ENCODE data around the gene GID8.

Gene GID8

DNA sequence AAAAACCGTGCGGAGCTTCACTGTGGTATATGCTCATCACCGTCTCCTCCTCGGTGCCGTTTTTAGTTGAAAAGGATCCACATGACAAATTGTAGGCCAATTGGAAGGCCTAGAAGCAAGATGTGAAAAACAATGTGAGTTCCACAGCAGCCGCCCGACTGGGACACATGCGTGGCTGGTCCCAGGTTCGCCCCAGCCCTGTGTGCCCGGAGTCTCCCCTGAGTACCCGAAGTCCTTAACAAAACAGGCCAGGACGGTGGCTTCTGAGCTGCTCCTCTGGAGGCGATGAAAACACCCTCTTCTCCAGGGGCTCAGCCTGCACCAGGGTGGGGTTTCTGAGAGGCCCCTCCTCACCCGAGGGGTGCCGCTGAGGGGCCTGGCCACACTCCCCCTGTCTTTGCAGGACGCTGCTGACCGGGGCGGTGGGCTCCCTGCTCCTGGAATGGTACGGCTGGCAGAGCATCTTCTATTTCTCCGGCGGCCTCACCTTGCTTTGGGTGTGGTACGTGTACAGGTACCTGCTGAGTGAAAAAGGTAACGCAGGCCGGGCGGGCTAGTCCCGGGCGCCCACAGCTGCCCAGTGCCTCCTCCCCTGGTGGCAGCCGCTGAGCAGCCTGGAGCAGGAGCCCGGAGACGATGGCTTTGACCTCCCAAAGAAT, 24.4 kb downstream of the GID8 start:
- no peak overlapping the region for H3K27ac ChIP-seq
- no peak for TF ChIP-seq CTCF (conservative IDR thresholded peaks at IDR 0.05)

- no peak for TF ChIP-seq CTCF (conservative IDR thresholded peaks at IDR 0.05)
Observed at GRCh38 chr20:62962891-62963613, 25.1 kb downstream of the GID8 start.

GRCh38 chr20:62963614-62964397, 25.9 kb downstream of the GID8 start:
- no peak overlapping the region for H3K27ac ChIP-seq
- no peak for TF ChIP-seq CTCF (conservative IDR thresholded peaks at IDR 0.05)

More at GRCh38 chr20:62962891-62963613, 25.1 kb downstream of the GID8 start:
- no peak overlapping the region for H3K27ac ChIP-seq

- TF ChIP-seq CTCF (conservative IDR thresholded peaks at IDR 0.05), result no peak
- H3K27ac ChIP-seq, result no peak overlapping the region
Observed at GRCh38 chr20:62964700-62965099, 26.8 kb downstream of the GID8 start.

DNA sequence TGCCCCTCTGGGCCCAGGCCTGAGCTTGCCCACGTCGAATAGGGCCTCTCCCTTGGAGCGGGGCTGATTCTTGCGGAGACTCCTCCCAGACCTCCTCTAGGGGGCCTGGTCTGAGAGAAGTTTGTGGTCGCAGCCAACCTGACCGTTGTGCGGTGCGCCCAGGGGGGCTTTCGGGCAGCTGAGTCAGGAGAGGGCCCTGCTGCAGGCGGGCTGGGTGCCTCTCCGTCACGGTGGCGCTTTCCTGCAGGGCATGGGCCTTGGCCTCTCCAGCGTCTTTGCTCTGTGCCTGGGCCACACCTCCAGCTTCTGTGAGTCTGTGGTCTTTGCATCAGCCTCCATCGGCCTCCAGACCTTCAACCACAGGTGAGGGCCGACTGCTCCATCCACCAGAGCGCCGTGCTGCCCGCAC, 27.4 kb downstream of the GID8 start:
- no peak overlapping the region for H3K27ac ChIP-seq
- no peak for TF ChIP-seq CTCF (conservative IDR thresholded peaks at IDR 0.05)

GRCh38 chr20:62966212-62967148, 28.5 kb downstream of the GID8 start:
- no peak overlapping the region for H3K27ac ChIP-seq
- TF ChIP-seq CTCF (conservative IDR thresholded peaks at IDR 0.05), result no peak
